Endothelial cell of umbilical vein (primary cell): Measurements from ENCODE around the gene ILKAP. TPM values are rescaled to one million over a fixed set of nuclear protein-coding genes. Genes with fewer than 3 reads are reported as not detected.

ENCODE experiments used
- BruUV-seq: library from RNA; stranded (reverse); fragments of 400-500 nt; replicated peaks from 2 replicates; lab custom pipeline; 2021; lab: Mats Ljungman, UMichigan
- CTCF ChIA-PET: fragments of 300-600, 350-600 bp; sonication (Branson Sonifier 250); formaldehyde crosslinking; loops from one replicate; lab custom pipeline; 2021; ENCODE audit warnings: antibody characterized with exemption, inconsistent platforms; lab: Charles Lee
- POLR2A ChIA-PET: fragments of 300-600, 350-600 bp; sonication (Branson Sonifier 250); formaldehyde crosslinking; loops from one replicate; lab custom pipeline; 2021; ENCODE audit warnings: antibody characterized with exemption, inconsistent platforms; lab: Charles Lee
- DNase-seq: peaks from one replicate; pipeline ENCODE4 v3.0.0-alpha.2; 2011; ENCODE audit warnings: low read depth, low spot score
- FAIRE-seq: peaks from 2 replicates; lab custom pipeline; 2011; peaks lifted over from hg19 to GRCh38; lab: Jason Lieb, UNC
- H2AFZ ChIP-seq: 2 replicates; pipeline ENCODE4 v1.6.0; 2012; ENCODE audit warnings: low read depth, low read length, control low read depth, inconsistent platforms
- H3K27ac ChIP-seq: 2 replicates; pipeline ENCODE4 v1.5.1; 2011; ENCODE audit warnings: low read depth, mild to moderate bottlenecking, control low read depth, low read length, moderate library complexity; ENCODE audit not compliant: insufficient read depth
- H3K27me3 ChIP-seq, 2 experiments: 2 replicates each; pipeline versions ENCODE4 v1.6.0 to v1.6.1; 2011; ENCODE audit warnings: low read length in 2 of 2, mixed read lengths in 1 of 2; ENCODE audit not compliant: control insufficient read depth in 2 of 2, insufficient read depth in 2 of 2
- H3K36me3 ChIP-seq, 2 experiments: 2 replicates in 1 of 2; 3 replicates in 1 of 2; pipeline ENCODE4 v1.5.1; 2011; ENCODE audit warnings: low read length in 2 of 2, mild to moderate bottlenecking in 1 of 2, moderate library complexity in 1 of 2; ENCODE audit not compliant: control insufficient read depth in 2 of 2, insufficient read depth in 2 of 2; ENCODE audit errors: extremely low read depth in 1 of 2
- H3K4me1 ChIP-seq: 3 replicates; pipeline ENCODE4 v1.5.1; 2011; ENCODE audit warnings: mild to moderate bottlenecking, low read length; ENCODE audit not compliant: control insufficient read depth, insufficient read depth; ENCODE audit errors: extremely low read depth
- H3K4me2 ChIP-seq: 2 replicates; pipeline ENCODE4 v1.6.1; 2011; ENCODE audit warnings: low read length, control low read depth, mixed read lengths; ENCODE audit not compliant: insufficient read depth
- H3K4me3 ChIP-seq, 3 experiments: fragments of 200-600 bp in 1 of 3; sonication (generic), shearing (Covaris generic) in 1 of 3; replicated peaks in 1 of 3; 2 replicates each; pipeline ENCODE4 v1.5.1; 2011 to 2016; ENCODE audit warnings: control low read depth in 3 of 3, low read length in 3 of 3, mild to moderate bottlenecking in 2 of 3, inconsistent platforms in 1 of 3, low read depth in 1 of 3, moderate library complexity in 1 of 3; ENCODE audit not compliant: insufficient read depth in 1 of 3
- H3K79me2 ChIP-seq: 2 replicates; pipeline ENCODE4 v1.6.0; 2012; ENCODE audit warnings: low read length, inconsistent platforms; ENCODE audit not compliant: control insufficient read depth, insufficient read depth
- H3K9ac ChIP-seq: replicated peaks from 2 replicates; pipeline ENCODE3; 2011; ENCODE audit warnings: low read length, control low read depth; ENCODE audit not compliant: insufficient read depth; ENCODE audit errors: extremely low read depth
- H3K9me1 ChIP-seq: replicated peaks from 3 replicates; pipeline ENCODE4 v1.6.0; 2011; ENCODE audit warnings: mild to moderate bottlenecking, low read length; ENCODE audit not compliant: control insufficient read depth, insufficient read depth; ENCODE audit errors: extremely low read depth
- H3K9me3 ChIP-seq: replicated peaks from 2 replicates; pipeline ENCODE4 v1.5.1; 2012; ENCODE audit warnings: low read length, inconsistent platforms; ENCODE audit not compliant: control insufficient read depth, insufficient read depth
- H4K20me1 ChIP-seq: replicated peaks from 2 replicates; pipeline ENCODE3; 2011; ENCODE audit warnings: mild to moderate bottlenecking, low read length; ENCODE audit not compliant: control insufficient read depth, insufficient read depth; ENCODE audit errors: extremely low read depth
- EZH2 ChIP-seq: IDR thresholded peaks from 2 replicates; pipeline ENCODE4 v1.6.1; 2012; ENCODE audit warnings: borderline replicate concordance, low read depth, mild to moderate bottlenecking, moderate library complexity, low read length, inconsistent platforms; ENCODE audit not compliant: severe bottlenecking
- FOS ChIP-seq: IDR thresholded peaks from 2 replicates; pipeline ENCODE4 v1.6.1; 2011; ENCODE audit warnings: mild to moderate bottlenecking, low read length, moderate library complexity, borderline replicate concordance; ENCODE audit not compliant: insufficient read depth
- GATA2 ChIP-seq: IDR thresholded peaks from 2 replicates; pipeline ENCODE4 v1.7.0; 2011; ENCODE audit warnings: low read depth, mild to moderate bottlenecking, moderate library complexity, mixed read lengths, low read length; ENCODE audit not compliant: insufficient read length, insufficient read depth
- JUN ChIP-seq: IDR thresholded peaks from 2 replicates; pipeline ENCODE4 v1.6.1; 2011; ENCODE audit warnings: borderline replicate concordance, low read depth; ENCODE audit not compliant: insufficient read length, insufficient read depth
- MYC ChIP-seq: IDR thresholded peaks from one replicate; pipeline ENCODE4 v1.6.1; 2011; ENCODE audit warnings: mild to moderate bottlenecking, low read depth, low read length
- POLR2A ChIP-seq: IDR thresholded peaks from 2 replicates; pipeline ENCODE4 v1.6.1; 2012; ENCODE audit warnings: low read depth, mild to moderate bottlenecking, control low read depth, low read length
- POLR2AphosphoS5 ChIP-seq: IDR thresholded peaks from 2 replicates; pipeline ENCODE4 v1.6.1; 2012; ENCODE audit warnings: low read depth, mild to moderate bottlenecking, control low read depth, low read length, moderate library complexity; ENCODE audit not compliant: insufficient read depth
- dilution Hi-C: fragments of 300-500 bp; cut with MboI; formaldehyde crosslinking; loops from one replicate; pipeline ENCODE4 v1.15.0; 2019; ENCODE audit warnings: low sequenced_read_pairs; ENCODE audit not compliant: extremely low pct_ligation_motif_present
- intact Hi-C: fragments of 100-400 bp; cut with micrococcal nuclease; formaldehyde crosslinking; loops from one replicate; pipeline ENCODE4 v1.10.0; 2022
- polyA plus RNA-seq, 4 experiments: library from polyadenylated mRNA; depleted of rRNA in 3 of 4; stranded (reverse) in 3 of 4; unstranded in 1 of 4; fragments of >200 nt; gene quantifications; 2 replicates each; pipeline versions ENCODE4 v1.2.1 to v1.2.3, GENCODE V29; 2011 to 2012; ENCODE audit warnings: missing spikeins in 1 of 4
- total RNA-seq: library from RNA; stranded (reverse); gene quantifications from 2 replicates; pipeline ENCODE4 v1.2.3, GENCODE V29; 2021
- TF ChIP-seq, protein P1 (sequence below), 2 donors: IDR thresholded peaks; 1 replicate in 1 of 2; 2 replicates in 1 of 2; pipeline ENCODE4 v1.5.1; 2011; ENCODE audit warnings: low read length in 2 of 2, mild to moderate bottlenecking in 2 of 2, moderate library complexity in 2 of 2, control low read depth in 1 of 2, inconsistent platforms in 1 of 2, low read depth in 1 of 2; ENCODE audit not compliant: insufficient read depth in 1 of 2; ENCODE audit errors: extremely low read depth in 1 of 2
- TF ChIP-seq, protein P2 (sequence below): IDR thresholded peaks from 2 replicates; pipeline ENCODE4 v1.6.1; 2011; ENCODE audit not compliant: insufficient read depth, insufficient read length

ILKAP gene
- total and polyA plus RNA-seq, 2 donors (not counting 3 experiments of a cell fraction or from before 2014, with no cell fraction given), result 49.2 to 49.8 TPM

DNA sequence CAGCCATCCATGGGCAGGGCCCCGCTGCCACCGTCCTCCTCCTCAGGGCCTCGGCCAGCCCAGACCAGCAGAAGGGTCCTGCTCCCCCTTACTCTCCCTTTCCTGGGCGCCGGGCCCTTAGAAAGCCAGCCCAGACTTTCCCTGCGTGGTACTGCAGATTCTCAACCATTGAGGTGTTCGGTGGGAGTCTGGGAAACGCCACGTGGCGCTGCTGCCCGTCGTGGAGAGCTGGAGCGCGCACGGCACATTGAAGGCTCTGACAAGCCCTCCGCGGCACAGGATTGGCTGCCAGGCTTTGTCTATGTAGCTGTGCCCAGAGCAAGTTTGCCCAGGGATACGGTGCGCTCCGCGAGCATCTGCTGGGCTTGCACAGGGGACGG is 75.4 kb downstream of the ILKAP start:
- ChIA-PET POLR2A (no interaction called here), CTCF (interaction anchor here (0.7 to 0.8 kb wide), 2 partner anchors 135 kb away, joined by 3 read pairs; no protein-coding TSS in a partner anchor)
- no TSS peak for BruUV-seq
- H4K20me1 ChIP-seq, result no peaks in the 10 kb centered on the region
- no peak overlapping the region for H3K4me3 ChIP-seq
- TF ChIP-seq POLR2AphosphoS5 (no peak), POLR2A (no peak), FOS (no peak), JUN (no peak), MYC (no peak), EZH2 (no peak), GATA2 (no peak)
- TF ChIP-seq, protein P1, sequence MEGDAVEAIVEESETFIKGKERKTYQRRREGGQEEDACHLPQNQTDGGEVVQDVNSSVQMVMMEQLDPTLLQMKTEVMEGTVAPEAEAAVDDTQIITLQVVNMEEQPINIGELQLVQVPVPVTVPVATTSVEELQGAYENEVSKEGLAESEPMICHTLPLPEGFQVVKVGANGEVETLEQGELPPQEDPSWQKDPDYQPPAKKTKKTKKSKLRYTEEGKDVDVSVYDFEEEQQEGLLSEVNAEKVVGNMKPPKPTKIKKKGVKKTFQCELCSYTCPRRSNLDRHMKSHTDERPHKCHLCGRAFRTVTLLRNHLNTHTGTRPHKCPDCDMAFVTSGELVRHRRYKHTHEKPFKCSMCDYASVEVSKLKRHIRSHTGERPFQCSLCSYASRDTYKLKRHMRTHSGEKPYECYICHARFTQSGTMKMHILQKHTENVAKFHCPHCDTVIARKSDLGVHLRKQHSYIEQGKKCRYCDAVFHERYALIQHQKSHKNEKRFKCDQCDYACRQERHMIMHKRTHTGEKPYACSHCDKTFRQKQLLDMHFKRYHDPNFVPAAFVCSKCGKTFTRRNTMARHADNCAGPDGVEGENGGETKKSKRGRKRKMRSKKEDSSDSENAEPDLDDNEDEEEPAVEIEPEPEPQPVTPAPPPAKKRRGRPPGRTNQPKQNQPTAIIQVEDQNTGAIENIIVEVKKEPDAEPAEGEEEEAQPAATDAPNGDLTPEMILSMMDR (IDR thresholded peaks at IDR 0.05; ENCODE audit: extremely low read depth in 1 of 2, insufficient read depth in 1 of 2, low read depth in 1 of 2, low read length in 2 of 2), result no peak
- TF ChIP-seq, protein P2, sequence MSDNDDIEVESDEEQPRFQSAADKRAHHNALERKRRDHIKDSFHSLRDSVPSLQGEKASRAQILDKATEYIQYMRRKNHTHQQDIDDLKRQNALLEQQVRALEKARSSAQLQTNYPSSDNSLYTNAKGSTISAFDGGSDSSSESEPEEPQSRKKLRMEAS, result no peak
- no peak overlapping the region for H3K9ac ChIP-seq
- no peaks in the 10 kb centered on the region for H3K79me2 ChIP-seq
- DNase-seq (no peak), FAIRE-seq (no peak)
- H3K9me3 ChIP-seq, result no peaks in the 10 kb centered on the region
- no peak overlapping the region for H3K4me2 ChIP-seq
- H2AFZ ChIP-seq, result no peak overlapping the region
- no peaks in the 10 kb centered on the region for H3K36me3 ChIP-seq
- H3K27ac ChIP-seq, result no peak overlapping the region
- no peaks in the 10 kb centered on the region for H3K27me3 ChIP-seq
- H3K9me1 ChIP-seq, result no peaks in the 10 kb centered on the region
- intact Hi-C loops (no loop called here), dilution Hi-C loops (no loop called here)
- H3K4me1 ChIP-seq, result no peaks in the 10 kb centered on the region
